Activated T-helper 2 cell treated with anti-CD3 and anti-CD28 coated beads, Interferon-gamma antibody, Interleukin-2, Interleukin-4, amounts not matched to agents 10 μg/mL and 5 μg/mL and 100 μg/mL, durations not matched to agents 14 hours and 24 hours and 36 hours (primary cell): ENCODE data around the gene PCYOX1L. TPM values are rescaled to one million over a fixed set of nuclear protein-coding genes. Genes with fewer than 3 reads are reported as not detected.

Experiments
- total RNA-seq: library from RNA; stranded (reverse); gene quantifications from 2 replicates; pipeline ENCODE4 v1.2.3, GENCODE V29; 2022

Gene PCYOX1L
- total RNA-seq, 1 donor from 2014 or later = 17.8 TPM

Other genes with a start within 250 kb of the PCYOX1L start
- gene ABLIM3, start 216.6 kb upstream of the PCYOX1L start, total RNA-seq = not detected in 2 replicates
- not detected in 2 replicates for gene AFAP1L1, start 86.2 kb upstream of the PCYOX1L start, total RNA-seq
- gene GRPEL2, start 12.5 kb upstream of the PCYOX1L start, total RNA-seq = 22.5 TPM in 2 replicates
- gene IL17B, start 21.2 kb downstream of the PCYOX1L start, total RNA-seq = not detected in 2 replicates
- 176 and 194 TPM in 2 replicates for gene CSNK1A1, start 193.4 kb downstream of the PCYOX1L start, total RNA-seq
- 1.1 and 1.6 TPM in 2 replicates for gene ARHGEF37, start 223.5 kb downstream of the PCYOX1L start, total RNA-seq